NT2/D1 (cell line): ENCODE results near the gene DEDD.
A peak's percentile ranks its signal among the peaks of the same experiment; 100 is the strongest.

Source experiments
- DNase-seq: peaks from one replicate; pipeline ENCODE4 v3.0.0-alpha.2; 2011; ENCODE audit warnings: low read depth, low spot score
- H3K27me3 ChIP-seq: 2 replicates; pipeline ENCODE4 v1.6.0; 2011; ENCODE audit warnings: mild to moderate bottlenecking; ENCODE audit not compliant: insufficient read length, insufficient read depth
- H3K36me3 ChIP-seq: 2 replicates; pipeline ENCODE4 v1.6.1; 2011; ENCODE audit warnings: mild to moderate bottlenecking, low read length, mixed read lengths; ENCODE audit not compliant: insufficient read depth, insufficient read length
- H3K4me1 ChIP-seq: 2 replicates; pipeline ENCODE4 v1.5.1; 2011; ENCODE audit not compliant: insufficient read depth, insufficient read length
- H3K4me3 ChIP-seq: 2 replicates; pipeline ENCODE4 v1.5.1; 2011; ENCODE audit warnings: low read depth; ENCODE audit not compliant: insufficient read length
- H3K9ac ChIP-seq: 2 replicates; pipeline ENCODE4 v1.6.0; 2011; ENCODE audit warnings: low read depth; ENCODE audit not compliant: insufficient read length
- H3K9me3 ChIP-seq: 2 replicates; pipeline ENCODE4 v1.5.1; 2011; ENCODE audit warnings: mild to moderate bottlenecking, low read length; ENCODE audit not compliant: insufficient read depth
- SUZ12 ChIP-seq: IDR thresholded peaks from 2 replicates; pipeline ENCODE4 v1.6.1; 2011; ENCODE audit not compliant: insufficient read length, insufficient read depth; ENCODE audit errors: extremely low read depth
- YY1 ChIP-seq: IDR thresholded peaks from 2 replicates; pipeline ENCODE4 v1.6.1; 2011; ENCODE audit not compliant: insufficient read length, insufficient read depth
- ZNF274 ChIP-seq: IDR thresholded peaks from 2 replicates; pipeline ENCODE4 v1.6.1; 2011; ENCODE audit warnings: mild to moderate bottlenecking, low read depth, low read length

DEDD gene

DNA sequence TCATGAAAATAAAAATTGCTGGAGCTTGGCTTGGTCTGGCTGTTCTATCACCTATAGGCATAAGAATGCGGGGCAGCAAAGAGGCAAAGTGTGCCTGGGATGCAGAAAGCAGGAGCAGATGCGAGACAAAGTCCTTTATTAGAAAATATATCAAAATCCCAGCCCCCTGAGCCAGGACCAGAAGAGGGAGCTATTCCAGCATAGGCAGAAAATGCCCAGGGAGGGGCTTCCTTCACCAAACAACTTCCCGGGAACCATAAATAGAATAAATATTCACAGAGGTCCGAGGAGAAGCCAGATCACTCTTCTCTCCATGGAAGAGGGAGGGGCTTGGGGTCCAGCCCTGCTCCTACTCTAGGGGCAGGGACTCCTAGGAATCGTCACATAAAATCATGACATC lies 38.7 kb upstream of the DEDD start:
- DNase-seq = no peak
- H3K36me3 ChIP-seq = peaks cover 79% of the 10 kb centered on the region
- H3K4me1 ChIP-seq = peaks cover 4% of the 10 kb centered on the region
- no peak for TF ChIP-seq ZNF274
- TF ChIP-seq YY1 = no peak
- TF ChIP-seq SUZ12 = no peak
- H3K9ac ChIP-seq = no peak overlapping the region
- no peak overlapping the region for H3K4me3 ChIP-seq
- no peaks in the 10 kb centered on the region for H3K27me3 ChIP-seq
- no peaks in the 10 kb centered on the region for H3K9me3 ChIP-seq

DNA sequence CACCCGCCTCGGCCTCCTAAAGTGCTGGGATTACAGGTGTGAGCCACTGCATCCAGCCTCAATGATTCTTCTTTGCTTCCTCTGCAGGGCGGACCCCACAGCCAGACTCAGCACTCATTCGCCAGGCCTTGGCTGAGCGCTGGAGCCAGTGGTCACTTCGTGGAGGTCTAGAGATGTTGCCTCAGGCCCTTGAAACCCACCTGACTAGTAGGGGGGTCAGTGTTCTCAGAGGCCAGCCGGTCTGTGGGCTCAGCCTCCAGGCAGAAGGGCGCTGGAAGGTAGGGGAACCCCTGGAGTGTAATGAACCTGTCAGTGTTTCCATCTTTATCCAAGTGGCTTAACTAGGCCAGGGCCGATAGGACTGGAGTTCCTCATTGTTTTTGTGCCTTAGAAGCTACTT lies 36.4 kb upstream of the DEDD start:
- TF ChIP-seq SUZ12 (no peak), YY1 (no peak), ZNF274 (no peak)

GRCh38 chr1:161166669-161167548 lies 34.4 kb upstream of the DEDD start:
- no peaks in the 10 kb centered on the region for H3K27me3 ChIP-seq
- H3K9me3 ChIP-seq = no peaks in the 10 kb centered on the region
- peaks cover 73% of the 10 kb centered on the region for H3K36me3 ChIP-seq
- peak overlapping the region; percentile 86 for H3K9ac ChIP-seq
- H3K4me1 ChIP-seq = peaks cover 5% of the 10 kb centered on the region
- H3K4me3 ChIP-seq = peak overlapping the region; percentile 97
- DNase-seq = no peak
- no peak for TF ChIP-seq YY1
- no peak for TF ChIP-seq SUZ12
- no peak for TF ChIP-seq ZNF274

More for the DNA sequence above, 36.4 kb upstream of the DEDD start:
- peaks cover 73% of the 10 kb centered on the region for H3K36me3 ChIP-seq
- H3K4me1 ChIP-seq = peaks cover 5% of the 10 kb centered on the region
- DNase-seq = no peak
- no peak overlapping the region for H3K4me3 ChIP-seq
- H3K9ac ChIP-seq = no peak overlapping the region
- no peaks in the 10 kb centered on the region for H3K9me3 ChIP-seq
- no peaks in the 10 kb centered on the region for H3K27me3 ChIP-seq

DNA sequence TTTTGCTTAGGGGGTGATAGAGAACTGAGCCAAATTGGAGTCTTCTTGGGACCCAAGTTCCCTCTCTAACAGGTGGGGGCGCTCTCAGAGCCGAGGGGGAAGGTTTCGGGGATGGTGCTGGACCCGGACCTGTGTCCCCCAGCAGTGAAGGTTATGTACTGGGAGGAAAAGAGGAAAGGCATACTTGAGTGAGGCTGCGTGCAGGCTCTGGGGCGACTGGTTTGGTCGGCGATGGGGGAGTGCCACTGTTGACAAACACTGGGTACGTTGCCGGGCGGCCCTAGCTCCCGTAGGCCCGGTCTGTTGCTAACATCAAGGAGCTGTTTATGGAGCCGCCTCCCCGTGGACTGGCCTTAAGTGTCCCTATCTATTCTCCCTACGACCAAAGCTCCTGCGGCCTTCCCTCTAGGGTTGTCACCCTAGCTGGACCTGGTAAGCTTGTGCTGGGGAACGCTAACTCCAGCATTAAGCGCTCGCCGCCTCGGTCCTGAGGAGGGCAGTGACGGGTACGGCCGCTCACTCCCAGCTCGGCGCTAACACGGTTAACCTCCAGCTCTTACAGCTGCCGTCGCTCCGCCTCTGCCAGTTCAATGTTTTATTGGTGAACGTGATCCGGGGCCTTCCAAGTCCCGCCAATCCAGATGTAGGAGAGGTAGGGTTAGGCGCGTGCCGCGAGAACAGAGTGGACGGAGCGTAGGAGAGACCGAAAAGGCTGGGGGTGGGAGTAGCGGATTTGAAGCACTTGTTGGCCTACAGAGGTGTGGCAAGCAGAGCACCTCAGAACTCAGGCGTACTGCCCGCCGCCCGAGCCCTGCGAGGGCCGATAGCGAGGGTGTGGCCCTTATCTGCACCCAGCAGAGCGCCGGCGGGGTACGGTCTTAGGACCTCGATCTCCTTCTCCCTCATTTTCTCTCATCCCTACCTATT lies 33.5 kb upstream of the DEDD start, which contains the start of gene PPOX:
Gene PPOX, plus strand, starts transcription at position 685 of the 927 bp plus-strand sequence. CDS start 422 bp downstream, outside the sequence.
- Histone ChIP-seq H3K9ac (peak within 1 kb of the TSS; percentile 86), H3K4me3 (peak within 1 kb of the TSS; percentile 97), H3K27me3 (no peaks in the 10 kb centered on the region), H3K9me3 (no peaks in the 10 kb centered on the region), H3K4me1 (peaks cover 5% of the 10 kb centered on the region), H3K36me3 (peaks cover 73% of the 10 kb centered on the region)
- TF ChIP-seq SUZ12 = no peak
- TF ChIP-seq YY1 = no peak
- no peak for TF ChIP-seq ZNF274
- DNase-seq = peak; percentile 99

GRCh38 chr1:161164901-161165610 lies 32.6 kb upstream of the DEDD start:
- peak overlapping the region; percentile 9 for H3K4me3 ChIP-seq
- H3K9me3 ChIP-seq = no peaks in the 10 kb centered on the region
- no peak for DNase-seq

DNA sequence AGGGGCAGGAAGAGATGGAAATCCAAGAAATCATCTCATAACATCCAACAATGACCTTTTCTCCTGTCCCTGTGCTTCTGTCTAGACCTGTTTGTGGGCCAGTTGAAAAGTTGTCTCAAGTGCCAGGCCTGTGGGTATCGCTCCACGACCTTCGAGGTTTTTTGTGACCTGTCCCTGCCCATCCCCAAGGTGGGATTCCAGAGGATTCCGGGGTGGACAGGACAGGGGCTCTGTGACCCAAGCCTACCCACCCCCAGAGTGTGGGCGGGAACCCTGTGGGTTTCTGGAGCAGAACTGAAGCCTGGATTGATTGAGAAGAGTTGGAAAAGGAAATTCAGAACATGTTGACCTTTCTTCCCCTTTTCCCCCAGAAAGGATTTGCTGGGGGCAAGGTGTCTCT lies 31.3 kb upstream of the DEDD start:
- Histone ChIP-seq H3K4me1 (peaks cover 9% of the 10 kb centered on the region), H3K4me3 (no peak overlapping the region), H3K9me3 (no peaks in the 10 kb centered on the region), H3K36me3 (peaks cover 63% of the 10 kb centered on the region), H3K9ac (no peak overlapping the region), H3K27me3 (no peaks in the 10 kb centered on the region)
- no peak for DNase-seq
- TF ChIP-seq SUZ12 (no peak), ZNF274 (no peak), YY1 (no peak)

More at GRCh38 chr1:161164901-161165610, 32.6 kb upstream of the DEDD start:
- Histone ChIP-seq H3K4me1 (peaks cover 9% of the 10 kb centered on the region), H3K9ac (no peak overlapping the region), H3K27me3 (no peaks in the 10 kb centered on the region), H3K36me3 (peaks cover 72% of the 10 kb centered on the region)
- TF ChIP-seq ZNF274 = no peak
- no peak for TF ChIP-seq YY1
- no peak for TF ChIP-seq SUZ12
